ENCODE results near the gene HCN2.

- TF ChIP-seq ZNF544 (tag by site-specific recombination; IDR thresholded peaks at IDR 0.05) (no peak), CTCF (tag by site-specific recombination; IDR thresholded peaks at IDR 0.05) (no peak)
Observed at GRCh38 chr19:611481-611868, 21.8 kb downstream of the HCN2 start.
